WTC11 (cell line): Measurements from ENCODE around the gene ZDHHC11B. TPM values are rescaled to one million over a fixed set of nuclear protein-coding genes. Genes with fewer than 3 reads are reported as not detected.

Experiments used
- ATAC-seq: fragments of 200-7000 bp; cut with Tn5 transposase; 2 replicates; pipeline ENCODE4 v1.10.0; 2021; ENCODE audit warnings: mild to moderate bottlenecking, moderate library complexity
- CTCF ChIA-PET: fragments of 300-600 bp; sonication (Branson Sonifier 250); formaldehyde crosslinking; loops from one replicate; lab custom pipeline; 2021; ENCODE audit warnings: antibody characterized with exemption; lab: Charles Lee
- POLR2A ChIA-PET: fragments of 350-600 bp; sonication (Branson Sonifier 250); formaldehyde crosslinking; loops from one replicate; lab custom pipeline; 2021; ENCODE audit warnings: antibody characterized with exemption; lab: Charles Lee
- DNase-seq: peaks from one replicate; pipeline ENCODE4 v3.0.0; 2021; ENCODE audit warnings: low spot score
- H3K27ac Mint-ChIP-seq: 2 replicates; pipeline ENCODE4 v1.8.0; 2021; ENCODE audit warnings: mixed read lengths
- H3K27me3 Mint-ChIP-seq: 2 replicates; pipeline ENCODE4 v1.8.0; 2021; ENCODE audit warnings: low read depth, mild to moderate bottlenecking, moderate library complexity, mixed read lengths
- H3K36me3 Mint-ChIP-seq: 2 replicates; pipeline ENCODE4 v1.8.0; 2021; ENCODE audit warnings: mixed read lengths
- H3K4me1 Mint-ChIP-seq: 2 replicates; pipeline ENCODE4 v1.8.0; 2022; ENCODE audit warnings: mixed read lengths
- H3K4me3 Mint-ChIP-seq: 2 replicates; pipeline ENCODE4 v1.8.0; 2021; ENCODE audit warnings: mild to moderate bottlenecking, moderate library complexity, mixed read lengths
- H3K9me3 Mint-ChIP-seq: 2 replicates; pipeline ENCODE4 v1.8.0; 2021; ENCODE audit warnings: mixed read lengths
- AFF4 ChIP-seq: sonication (generic); formaldehyde crosslinking; IDR thresholded peaks from 2 replicates; pipeline ENCODE4 v1.8.1; 2023; ENCODE audit warnings: mild to moderate bottlenecking, missing genetic modification reagents, borderline replicate concordance
- STAT6 ChIP-seq: sonication (generic); formaldehyde crosslinking; conservative IDR thresholded peaks from 2 replicates; pipeline ENCODE4 v1.8.1; 2023; ENCODE audit warnings: mild to moderate bottlenecking, low read depth, missing genetic modification reagents, moderate library complexity
- ZNF138 ChIP-seq: sonication (generic); formaldehyde crosslinking; conservative IDR thresholded peaks from 2 replicates; pipeline ENCODE4 v1.8.1; 2022; ENCODE audit warnings: mild to moderate bottlenecking, moderate library complexity, missing genetic modification reagents
- ZNF425 ChIP-seq: fragments of 250-450 bp; sonication (Bioruptor Pico); conservative IDR thresholded peaks from 2 replicates; pipeline ENCODE4 v1.9.0; 2021; ENCODE audit warnings: mild to moderate bottlenecking
- total RNA-seq: library from RNA; stranded (reverse); gene quantifications from 3 replicates; pipeline ENCODE4 v1.2.3, GENCODE V29; 2021
- TF ChIP-seq, protein P1 (sequence below): sonication (generic); formaldehyde crosslinking; IDR thresholded peaks from 2 replicates; pipeline ENCODE4 v1.8.1; 2022; ENCODE audit warnings: low read depth, missing genetic modification reagents, borderline replicate concordance
- TF ChIP-seq, protein P2 (sequence below): fragments of 200-600 bp; IDR thresholded peaks from 2 replicates; pipeline ENCODE4 v1.8.0; 2022; ENCODE audit warnings: antibody characterized with exemption
- TF ChIP-seq, protein P3 (sequence below): sonication (generic); formaldehyde crosslinking; IDR thresholded peaks from 2 replicates; pipeline ENCODE4 v1.8.1; 2023; ENCODE audit warnings: mild to moderate bottlenecking, missing genetic modification reagents, moderate library complexity
- TF ChIP-seq, protein P4 (sequence below): fragments of 250-450 bp; sonication (Bioruptor Pico); IDR thresholded peaks from 2 replicates; pipeline ENCODE4 v1.9.0; 2021; ENCODE audit warnings: mild to moderate bottlenecking, borderline replicate concordance

Gene ZDHHC11B
- total RNA-seq, 1 experiment from 2014 or later: 2.3 TPM

DNA sequence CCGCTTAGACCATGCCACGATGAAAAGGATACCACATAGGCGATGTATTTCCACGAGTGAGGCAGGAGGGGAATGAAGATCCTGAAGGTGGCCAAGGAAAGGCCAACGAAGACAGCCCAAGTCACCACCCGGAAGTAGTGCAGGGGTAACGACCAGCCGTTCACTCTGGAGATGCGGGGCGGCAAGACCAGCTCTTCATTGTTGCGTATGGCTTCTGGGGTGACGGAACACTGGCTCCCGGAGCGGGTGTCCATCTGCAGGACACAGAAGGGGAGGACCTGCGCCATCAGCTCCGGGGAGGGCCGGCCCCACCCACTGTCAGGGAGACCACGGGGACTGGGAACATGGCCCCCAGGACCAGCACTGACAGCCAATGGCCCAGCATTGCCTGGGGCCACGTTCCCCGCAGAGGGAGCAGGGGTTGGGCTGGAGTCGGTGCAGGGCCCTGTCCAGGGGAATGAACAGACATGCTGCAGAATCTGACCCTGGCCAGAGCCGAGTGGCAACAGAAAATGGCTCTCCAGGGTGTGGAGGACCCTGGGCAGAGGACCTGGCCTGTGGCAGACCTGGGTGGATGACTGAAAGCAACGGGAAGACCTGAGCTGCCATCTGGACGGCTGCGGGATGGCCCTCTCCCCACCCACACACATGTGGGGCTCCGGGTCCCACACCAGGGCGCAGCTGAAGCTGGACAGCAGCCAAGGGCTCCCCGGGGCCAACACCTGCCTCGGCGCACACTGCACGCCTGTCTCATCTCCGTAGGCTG lies 17.7 kb downstream of the ZDHHC11B start (continued):
- TF ChIP-seq AFF4: no peak
- TF ChIP-seq, protein P1, sequence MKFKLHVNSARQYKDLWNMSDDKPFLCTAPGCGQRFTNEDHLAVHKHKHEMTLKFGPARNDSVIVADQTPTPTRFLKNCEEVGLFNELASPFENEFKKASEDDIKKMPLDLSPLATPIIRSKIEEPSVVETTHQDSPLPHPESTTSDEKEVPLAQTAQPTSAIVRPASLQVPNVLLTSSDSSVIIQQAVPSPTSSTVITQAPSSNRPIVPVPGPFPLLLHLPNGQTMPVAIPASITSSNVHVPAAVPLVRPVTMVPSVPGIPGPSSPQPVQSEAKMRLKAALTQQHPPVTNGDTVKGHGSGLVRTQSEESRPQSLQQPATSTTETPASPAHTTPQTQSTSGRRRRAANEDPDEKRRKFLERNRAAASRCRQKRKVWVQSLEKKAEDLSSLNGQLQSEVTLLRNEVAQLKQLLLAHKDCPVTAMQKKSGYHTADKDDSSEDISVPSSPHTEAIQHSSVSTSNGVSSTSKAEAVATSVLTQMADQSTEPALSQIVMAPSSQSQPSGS (CRISPR knock-in tag): no peak
- no peak for TF ChIP-seq ZNF425 (CRISPR knock-in tag)
- TF ChIP-seq, protein P2, sequence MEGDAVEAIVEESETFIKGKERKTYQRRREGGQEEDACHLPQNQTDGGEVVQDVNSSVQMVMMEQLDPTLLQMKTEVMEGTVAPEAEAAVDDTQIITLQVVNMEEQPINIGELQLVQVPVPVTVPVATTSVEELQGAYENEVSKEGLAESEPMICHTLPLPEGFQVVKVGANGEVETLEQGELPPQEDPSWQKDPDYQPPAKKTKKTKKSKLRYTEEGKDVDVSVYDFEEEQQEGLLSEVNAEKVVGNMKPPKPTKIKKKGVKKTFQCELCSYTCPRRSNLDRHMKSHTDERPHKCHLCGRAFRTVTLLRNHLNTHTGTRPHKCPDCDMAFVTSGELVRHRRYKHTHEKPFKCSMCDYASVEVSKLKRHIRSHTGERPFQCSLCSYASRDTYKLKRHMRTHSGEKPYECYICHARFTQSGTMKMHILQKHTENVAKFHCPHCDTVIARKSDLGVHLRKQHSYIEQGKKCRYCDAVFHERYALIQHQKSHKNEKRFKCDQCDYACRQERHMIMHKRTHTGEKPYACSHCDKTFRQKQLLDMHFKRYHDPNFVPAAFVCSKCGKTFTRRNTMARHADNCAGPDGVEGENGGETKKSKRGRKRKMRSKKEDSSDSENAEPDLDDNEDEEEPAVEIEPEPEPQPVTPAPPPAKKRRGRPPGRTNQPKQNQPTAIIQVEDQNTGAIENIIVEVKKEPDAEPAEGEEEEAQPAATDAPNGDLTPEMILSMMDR: no peak
- TF ChIP-seq, protein P3, sequence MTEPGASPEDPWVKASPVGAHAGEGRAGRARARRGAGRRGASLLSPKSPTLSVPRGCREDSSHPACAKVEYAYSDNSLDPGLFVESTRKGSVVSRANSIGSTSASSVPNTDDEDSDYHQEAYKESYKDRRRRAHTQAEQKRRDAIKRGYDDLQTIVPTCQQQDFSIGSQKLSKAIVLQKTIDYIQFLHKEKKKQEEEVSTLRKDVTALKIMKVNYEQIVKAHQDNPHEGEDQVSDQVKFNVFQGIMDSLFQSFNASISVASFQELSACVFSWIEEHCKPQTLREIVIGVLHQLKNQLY (CRISPR knock-in tag): no peak

- H3K36me3 Mint-ChIP-seq: peaks cover 18% of the 10 kb centered on the region
- H3K4me1 Mint-ChIP-seq: no peaks in the 10 kb centered on the region
- H3K4me3 Mint-ChIP-seq: no peak overlapping the region
- H3K27ac Mint-ChIP-seq: no peak overlapping the region
- DNase-seq (no peak), ATAC-seq (no peak)
- peaks cover 22% of the 10 kb centered on the region for H3K9me3 Mint-ChIP-seq
- CTCF ChIA-PET: no interaction called here
- H3K27me3 Mint-ChIP-seq: 0 out of 2 replicates have a peak, but pooled peaks cover 2% of the 10 kb centered on the region
- POLR2A ChIA-PET: no interaction called here
- no peak for TF ChIP-seq ZNF138 (CRISPR knock-in tag)
- TF ChIP-seq ZNF425 (CRISPR knock-in tag): no peak
- TF ChIP-seq, protein P4, sequence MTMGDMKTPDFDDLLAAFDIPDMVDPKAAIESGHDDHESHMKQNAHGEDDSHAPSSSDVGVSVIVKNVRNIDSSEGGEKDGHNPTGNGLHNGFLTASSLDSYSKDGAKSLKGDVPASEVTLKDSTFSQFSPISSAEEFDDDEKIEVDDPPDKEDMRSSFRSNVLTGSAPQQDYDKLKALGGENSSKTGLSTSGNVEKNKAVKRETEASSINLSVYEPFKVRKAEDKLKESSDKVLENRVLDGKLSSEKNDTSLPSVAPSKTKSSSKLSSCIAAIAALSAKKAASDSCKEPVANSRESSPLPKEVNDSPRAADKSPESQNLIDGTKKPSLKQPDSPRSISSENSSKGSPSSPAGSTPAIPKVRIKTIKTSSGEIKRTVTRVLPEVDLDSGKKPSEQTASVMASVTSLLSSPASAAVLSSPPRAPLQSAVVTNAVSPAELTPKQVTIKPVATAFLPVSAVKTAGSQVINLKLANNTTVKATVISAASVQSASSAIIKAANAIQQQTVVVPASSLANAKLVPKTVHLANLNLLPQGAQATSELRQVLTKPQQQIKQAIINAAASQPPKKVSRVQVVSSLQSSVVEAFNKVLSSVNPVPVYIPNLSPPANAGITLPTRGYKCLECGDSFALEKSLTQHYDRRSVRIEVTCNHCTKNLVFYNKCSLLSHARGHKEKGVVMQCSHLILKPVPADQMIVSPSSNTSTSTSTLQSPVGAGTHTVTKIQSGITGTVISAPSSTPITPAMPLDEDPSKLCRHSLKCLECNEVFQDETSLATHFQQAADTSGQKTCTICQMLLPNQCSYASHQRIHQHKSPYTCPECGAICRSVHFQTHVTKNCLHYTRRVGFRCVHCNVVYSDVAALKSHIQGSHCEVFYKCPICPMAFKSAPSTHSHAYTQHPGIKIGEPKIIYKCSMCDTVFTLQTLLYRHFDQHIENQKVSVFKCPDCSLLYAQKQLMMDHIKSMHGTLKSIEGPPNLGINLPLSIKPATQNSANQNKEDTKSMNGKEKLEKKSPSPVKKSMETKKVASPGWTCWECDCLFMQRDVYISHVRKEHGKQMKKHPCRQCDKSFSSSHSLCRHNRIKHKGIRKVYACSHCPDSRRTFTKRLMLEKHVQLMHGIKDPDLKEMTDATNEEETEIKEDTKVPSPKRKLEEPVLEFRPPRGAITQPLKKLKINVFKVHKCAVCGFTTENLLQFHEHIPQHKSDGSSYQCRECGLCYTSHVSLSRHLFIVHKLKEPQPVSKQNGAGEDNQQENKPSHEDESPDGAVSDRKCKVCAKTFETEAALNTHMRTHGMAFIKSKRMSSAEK: no peak
- TF ChIP-seq, protein P2: no peak
- no peak for TF ChIP-seq STAT6 (CRISPR knock-in tag)
Measured at GRCh38 chr5:765948-766631, 18.4 kb downstream of the ZDHHC11B start.
